DOHH2 (cell line): ENCODE data around the gene SNX20.

Experiments
- H3F3A ChIP-seq: fragments of 200-600 bp; sonication (generic), shearing (Covaris generic); 2 replicates; pipeline ENCODE4 v1.6.0; 2016; ENCODE audit warnings: antibody characterized with exemption, mild to moderate bottlenecking; ENCODE audit not compliant: control insufficient read depth, insufficient read depth
- H3K27ac ChIP-seq: fragments of 200-600 bp; sonication (generic); 2 replicates; pipeline ENCODE4 v1.5.1; 2014; ENCODE audit warnings: low read depth, mild to moderate bottlenecking, low read length, moderate library complexity
- H3K27me3 ChIP-seq: fragments of 200-600 bp; sonication (generic); 2 replicates; pipeline ENCODE4 v1.6.1; 2014; ENCODE audit warnings: mild to moderate bottlenecking, low read length, mixed read lengths; ENCODE audit not compliant: control insufficient read depth
- H3K36me3 ChIP-seq: fragments of 200-600 bp; sonication (generic); 2 replicates; pipeline ENCODE4 v1.6.1; 2014; ENCODE audit warnings: mild to moderate bottlenecking, low read length, moderate library complexity, mixed read lengths; ENCODE audit not compliant: control insufficient read depth
- H3K4me1 ChIP-seq: fragments of 200-600 bp; sonication (generic); 2 replicates; pipeline ENCODE4 v1.6.1; 2014; ENCODE audit warnings: mild to moderate bottlenecking, low read length, mixed read lengths; ENCODE audit not compliant: control insufficient read depth
- H3K4me2 ChIP-seq: fragments of 200-600 bp; sonication (generic); 2 replicates; pipeline ENCODE4 v1.6.0; 2014; ENCODE audit warnings: mild to moderate bottlenecking, low read length, moderate library complexity
- H3K4me3 ChIP-seq: fragments of 200-600 bp; sonication (generic); 2 replicates; pipeline ENCODE4 v1.5.1; 2014; ENCODE audit warnings: mild to moderate bottlenecking, low read length, mixed read lengths
- H3K79me2 ChIP-seq: fragments of 200-600 bp; sonication (generic); 2 replicates; pipeline ENCODE4 v1.6.1; 2014; ENCODE audit warnings: mild to moderate bottlenecking, low read length, mixed read lengths; ENCODE audit not compliant: control insufficient read depth
- H3K9me2 ChIP-seq: fragments of 200-600 bp; sonication (generic); replicated peaks from 2 replicates; pipeline ENCODE4 v1.6.1; 2014; ENCODE audit warnings: mild to moderate bottlenecking, low read length, mixed read lengths; ENCODE audit not compliant: control insufficient read depth
- H3K9me3 ChIP-seq: fragments of 200-600 bp; sonication (generic); 2 replicates; pipeline ENCODE4 v1.6.1; 2014; ENCODE audit warnings: antibody characterized with exemption, low read length, mixed read lengths; ENCODE audit not compliant: control insufficient read depth, insufficient read depth
- H4K20me1 ChIP-seq: fragments of 200-600 bp; sonication (generic); 2 replicates; pipeline ENCODE4 v1.6.0; 2014; ENCODE audit warnings: low read depth, mild to moderate bottlenecking, antibody characterized with exemption, low read length, moderate library complexity; ENCODE audit not compliant: control insufficient read depth, insufficient read depth
- CTCF ChIP-seq: fragments of 200-600 bp; sonication (generic); IDR thresholded peaks from one replicate; pipeline ENCODE4 v1.5.1; 2014; ENCODE audit warnings: antibody characterized with exemption, mild to moderate bottlenecking, low read depth, low read length; ENCODE audit not compliant: poor library complexity, severe bottlenecking
- EZH2phosphoT487 ChIP-seq: fragments of 200-600 bp; sonication (generic); IDR thresholded peaks from 2 replicates; pipeline ENCODE4 v1.6.1; 2017; ENCODE audit warnings: borderline replicate concordance, mild to moderate bottlenecking, antibody characterized with exemption, low read length, moderate library complexity, mixed read lengths

SNX20 gene

GRCh38 chr16:50697881-50698767 lies 17.0 kb upstream of the SNX20 start:
- H3K4me3 ChIP-seq: no peak overlapping the region
- H3K79me2 ChIP-seq: no peaks in the 10 kb centered on the region
- H3K9me3 ChIP-seq: no peaks in the 10 kb centered on the region
- no peaks in the 10 kb centered on the region for H3K4me1 ChIP-seq
- no peaks in the 10 kb centered on the region for H4K20me1 ChIP-seq
- no peaks in the 10 kb centered on the region for H3K9me2 ChIP-seq
- no peaks in the 10 kb centered on the region for H3K36me3 ChIP-seq
- TF ChIP-seq CTCF: no peak
- no peak for TF ChIP-seq EZH2phosphoT487
- H3K4me2 ChIP-seq: no peak overlapping the region
- peaks cover 26% of the 10 kb centered on the region for H3K27me3 ChIP-seq
- H3F3A ChIP-seq: no peaks in the 10 kb centered on the region
- H3K27ac ChIP-seq: no peak overlapping the region

- H3K9me3 ChIP-seq: no peaks in the 10 kb centered on the region
- TF ChIP-seq CTCF (no peak), EZH2phosphoT487 (no peak)
- H3K4me2 ChIP-seq: no peak overlapping the region
- no peak overlapping the region for H3K27ac ChIP-seq
- no peaks in the 10 kb centered on the region for H3K79me2 ChIP-seq
- no peaks in the 10 kb centered on the region for H3F3A ChIP-seq
- H3K4me1 ChIP-seq: no peaks in the 10 kb centered on the region
- H3K9me2 ChIP-seq: no peaks in the 10 kb centered on the region
- H3K27me3 ChIP-seq: peaks cover 33% of the 10 kb centered on the region
- no peaks in the 10 kb centered on the region for H3K36me3 ChIP-seq
- H4K20me1 ChIP-seq: no peaks in the 10 kb centered on the region
- no peak overlapping the region for H3K4me3 ChIP-seq
Observed at GRCh38 chr16:50697421-50697715, 16.3 kb upstream of the SNX20 start.

GRCh38 chr16:50696575-50697420 lies 15.7 kb upstream of the SNX20 start:
- Histone ChIP-seq H3K9me3 (no peaks in the 10 kb centered on the region), H3K36me3 (no peaks in the 10 kb centered on the region), H3K79me2 (no peaks in the 10 kb centered on the region), H3K27ac (no peak overlapping the region), H3K4me2 (no peak overlapping the region), H4K20me1 (no peaks in the 10 kb centered on the region), H3K27me3 (peaks cover 35% of the 10 kb centered on the region), H3K4me1 (no peaks in the 10 kb centered on the region), H3K9me2 (no peaks in the 10 kb centered on the region), H3K4me3 (no peak overlapping the region), H3F3A (no peaks in the 10 kb centered on the region)
- TF ChIP-seq EZH2phosphoT487 (no peak), CTCF (no peak)
